Activated CD4-positive, alpha-beta T cell treated with anti-CD3 and anti-CD28 coated beads, Interleukin-2, amount 50 U/mL, for 24 hours (primary cell): ENCODE data around the gene TBXAS1.

ENCODE experiments used
- DNase-seq, 2 donors: peaks; one replicate each; pipeline ENCODE4 v3.0.0-alpha.2; 2020; ENCODE audit warnings: low read depth in 1 of 2, low spot score in 1 of 2

TBXAS1 gene

DNA sequence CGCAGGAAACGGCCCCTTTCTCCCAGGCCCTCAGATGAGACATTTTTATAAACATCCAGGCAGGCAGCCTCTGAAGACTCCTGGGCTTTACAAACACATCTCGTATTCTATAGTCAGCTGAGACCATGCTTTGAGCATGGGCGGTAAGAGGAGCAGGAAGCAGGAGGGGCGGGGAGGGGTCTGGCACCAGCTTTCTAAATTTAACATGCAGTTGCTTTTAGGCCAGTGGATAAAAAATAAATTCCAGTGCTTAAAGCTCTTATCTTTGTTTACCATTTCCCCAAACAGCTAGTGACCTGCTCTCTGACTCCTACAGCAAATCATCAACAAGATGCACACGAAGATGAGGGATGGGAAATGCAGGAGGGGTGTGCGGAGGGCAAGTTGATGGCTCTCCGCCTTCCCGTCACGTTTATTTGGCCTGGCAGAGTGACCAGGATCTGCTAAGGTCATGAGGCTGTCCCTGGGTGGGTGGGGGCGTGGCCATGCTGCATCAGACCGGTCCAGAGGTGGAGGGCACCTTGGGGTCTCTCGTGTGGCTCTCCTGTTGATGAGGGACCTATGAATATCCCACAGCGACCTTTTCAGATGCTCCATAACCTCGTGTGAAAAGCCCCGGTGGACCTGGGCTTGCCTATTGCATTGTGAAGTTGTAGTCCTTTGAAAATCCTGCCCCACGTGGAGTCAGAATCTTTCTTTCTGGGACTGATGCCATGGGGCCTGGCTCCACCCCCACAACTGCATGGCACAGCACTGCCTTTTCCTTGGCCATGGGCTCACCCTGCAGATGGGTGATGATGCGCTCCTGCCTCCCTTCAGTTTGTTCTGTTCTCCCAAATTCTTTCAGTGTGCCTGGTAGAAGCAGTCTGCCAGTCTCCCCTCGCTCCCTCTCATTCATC, 166.2 kb downstream of the TBXAS1 start:
- DNase-seq = no peak

DNA sequence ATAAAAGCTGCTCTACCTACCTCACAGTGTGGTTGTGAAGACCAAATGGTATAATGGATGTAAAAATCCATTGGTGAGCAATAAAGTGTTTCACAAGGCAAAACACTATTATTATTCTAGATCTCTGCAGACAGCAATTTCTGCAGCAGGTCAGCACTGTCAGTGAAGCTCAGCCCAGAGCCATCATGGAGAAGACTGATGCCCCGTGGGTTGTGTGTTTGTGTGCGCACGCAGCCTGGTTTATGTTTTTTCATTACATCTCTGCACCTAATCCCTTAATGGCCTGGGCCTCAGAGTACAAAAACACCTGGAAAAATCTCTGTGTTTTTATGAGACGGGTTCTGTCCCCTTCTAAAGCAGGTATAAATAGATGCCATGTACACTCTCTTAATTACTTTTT, 169.5 kb downstream of the TBXAS1 start:
- DNase-seq = no peak

DNA sequence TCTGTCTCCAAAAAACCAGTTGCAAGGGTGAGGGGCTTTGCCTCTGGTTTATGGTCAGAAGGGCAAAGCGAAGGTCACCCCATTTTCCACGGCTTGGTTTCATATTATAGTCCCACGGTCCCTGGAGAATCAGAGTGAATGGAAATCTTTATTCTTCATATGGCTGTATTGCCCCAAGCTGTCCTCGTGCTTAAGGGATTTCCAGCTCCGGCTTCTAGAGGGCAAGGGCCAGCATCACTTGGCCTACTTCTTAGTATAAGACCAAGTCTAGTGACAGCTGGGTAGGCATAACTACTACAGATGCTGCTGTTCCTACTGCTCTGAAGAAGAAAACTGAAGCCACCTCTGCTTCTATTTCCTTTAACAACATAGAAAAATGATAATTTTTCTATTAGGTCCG, 170.5 kb downstream of the TBXAS1 start:
- no peak for DNase-seq

DNA sequence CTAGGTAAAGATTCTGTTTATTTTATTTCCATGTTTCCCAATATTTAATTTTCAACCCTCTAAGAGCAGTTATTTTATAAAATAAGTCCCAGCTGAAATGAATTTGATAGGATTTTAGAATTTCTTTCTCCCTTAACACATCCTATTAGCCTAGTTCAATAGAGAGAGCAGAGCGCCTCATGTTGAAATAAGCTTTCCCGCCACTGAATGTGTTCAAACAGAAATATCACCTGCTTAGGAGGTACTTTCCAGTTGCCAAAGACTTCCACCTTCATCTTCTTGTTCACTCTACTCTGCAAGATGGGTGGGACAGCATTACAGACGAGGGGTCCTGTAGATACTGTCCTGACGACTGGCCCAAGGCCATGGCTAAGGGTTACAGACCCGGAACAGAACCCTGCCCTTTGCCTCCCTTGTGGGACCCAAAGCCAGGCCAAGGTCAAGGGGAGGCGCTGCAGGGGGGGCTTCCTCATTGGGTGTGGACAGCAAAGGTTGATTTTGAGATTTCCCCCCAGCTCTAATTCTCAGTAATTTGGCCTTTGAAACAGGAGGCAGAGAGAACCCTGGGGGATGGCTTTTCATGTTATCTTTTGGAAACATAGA, 171.7 kb downstream of the TBXAS1 start:
- DNase-seq = no peak

DNA sequence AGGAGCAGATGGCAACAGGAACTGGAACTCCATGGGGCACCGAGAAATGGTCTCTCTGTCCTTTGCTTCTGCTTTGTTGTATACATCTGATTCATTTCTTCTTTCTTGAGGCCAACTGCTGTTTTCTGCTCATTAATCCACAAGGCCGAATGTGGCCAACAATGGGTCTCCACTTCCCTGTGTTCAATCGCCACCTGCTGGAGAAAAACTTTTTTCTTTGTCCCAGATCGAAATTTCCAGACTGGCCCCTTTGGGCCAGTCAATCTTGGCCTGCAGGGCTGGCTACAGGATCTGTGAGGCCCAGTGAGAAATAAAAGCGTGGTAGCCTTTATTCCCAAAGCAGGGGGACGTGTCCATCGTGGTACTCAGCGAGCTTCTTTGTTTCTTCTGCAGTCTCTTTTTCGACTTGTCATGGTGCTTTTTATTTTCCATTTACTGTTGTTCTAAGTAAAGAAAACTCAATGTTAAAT, 174.9 kb downstream of the TBXAS1 start:
- peak in 1 of 2 donors; percentile 14 for DNase-seq

DNA sequence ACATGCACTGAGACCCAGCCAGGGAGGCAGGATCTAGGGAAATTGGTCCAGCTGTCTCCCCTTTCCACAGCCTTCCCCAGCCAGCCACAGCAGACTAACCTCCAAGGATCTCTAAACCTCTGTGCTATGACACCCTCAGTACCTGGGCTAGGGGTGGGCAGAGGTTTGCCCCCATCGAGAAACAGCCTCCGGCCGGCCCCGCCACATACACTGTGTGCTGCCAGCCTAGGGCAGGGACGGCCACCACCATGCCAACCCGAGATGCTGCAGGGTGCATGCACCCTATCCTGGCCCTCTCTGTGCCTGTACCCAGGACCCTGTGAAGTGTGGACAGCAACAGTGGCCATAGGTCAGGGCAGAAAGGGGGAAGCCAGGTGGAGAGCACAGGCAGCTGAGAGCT, 175.6 kb downstream of the TBXAS1 start:
- no peak for DNase-seq

DNA sequence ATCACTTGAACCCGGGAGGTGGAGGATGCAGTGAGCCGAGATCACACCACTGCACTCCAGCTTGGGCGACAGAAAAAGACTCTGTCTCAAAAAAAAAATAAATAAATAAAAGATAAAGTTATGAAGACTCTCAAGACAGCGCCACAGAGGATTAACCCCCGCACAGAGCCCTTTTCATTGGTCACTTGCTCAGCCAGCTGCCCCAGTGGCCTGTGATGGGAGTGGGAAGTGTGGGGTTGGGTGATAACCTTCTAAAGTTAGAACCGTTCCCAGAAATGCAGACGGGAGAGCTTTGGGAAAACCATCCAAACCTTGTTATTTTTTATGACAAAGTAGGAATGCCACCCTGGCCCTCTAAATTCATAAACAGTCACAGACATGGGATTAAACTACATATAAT, 176.3 kb downstream of the TBXAS1 start:
- no peak for DNase-seq

DNA sequence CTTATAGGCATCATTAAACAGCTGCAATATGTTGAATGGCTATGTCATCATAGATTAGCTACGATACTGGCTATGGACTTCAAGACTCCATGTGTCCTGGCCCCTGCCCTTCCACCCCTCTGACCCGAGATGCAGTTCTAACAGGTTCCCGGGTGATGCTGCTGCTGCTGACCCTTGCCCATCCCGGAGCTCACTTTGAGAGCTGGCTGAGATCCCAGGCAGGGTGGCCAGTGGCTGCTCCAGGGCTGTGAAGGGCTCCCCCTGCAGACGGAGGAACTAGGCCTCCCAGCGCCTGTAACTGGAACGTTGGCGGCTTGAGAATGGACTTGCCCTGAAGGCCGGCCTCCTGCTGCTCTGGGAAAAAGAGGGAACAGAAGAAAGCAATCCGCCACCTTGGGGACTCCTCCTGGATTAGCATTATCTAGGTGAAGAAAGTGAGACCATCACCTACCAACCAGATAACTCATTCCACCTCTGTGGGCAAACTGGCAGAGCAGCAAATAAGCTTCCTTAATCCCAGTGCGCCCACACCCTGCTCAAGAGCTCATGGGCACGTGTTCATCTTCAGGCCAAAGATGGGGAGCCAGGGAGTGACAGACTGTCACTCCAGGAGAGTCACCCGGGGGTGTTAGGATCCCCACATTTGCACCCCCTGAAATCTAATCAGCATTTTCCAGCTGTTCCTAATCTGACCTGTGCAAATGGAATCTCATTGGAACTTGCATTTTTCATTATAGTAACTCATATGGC, 176.9 kb downstream of the TBXAS1 start:
- DNase-seq = no peak

DNA sequence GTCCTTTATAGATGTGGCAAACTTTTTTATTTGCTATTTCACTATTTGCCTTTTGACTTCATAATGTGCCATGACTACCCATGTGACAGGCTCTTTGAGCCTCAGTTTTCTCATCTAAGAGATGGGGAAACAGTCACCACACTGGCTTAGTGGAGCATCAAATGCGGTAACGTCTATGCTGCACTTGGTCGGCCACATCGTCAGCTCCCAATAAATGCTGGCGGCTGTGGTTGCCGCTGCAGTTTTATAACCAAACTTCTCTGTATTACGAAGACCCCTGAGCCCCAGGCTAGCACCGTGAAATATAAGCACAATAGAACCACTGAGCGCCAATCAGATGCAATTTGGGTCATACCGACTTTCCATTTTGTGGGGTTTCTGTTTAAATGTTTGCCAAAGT, 177.5 kb downstream of the TBXAS1 start:
- no peak for DNase-seq

DNA sequence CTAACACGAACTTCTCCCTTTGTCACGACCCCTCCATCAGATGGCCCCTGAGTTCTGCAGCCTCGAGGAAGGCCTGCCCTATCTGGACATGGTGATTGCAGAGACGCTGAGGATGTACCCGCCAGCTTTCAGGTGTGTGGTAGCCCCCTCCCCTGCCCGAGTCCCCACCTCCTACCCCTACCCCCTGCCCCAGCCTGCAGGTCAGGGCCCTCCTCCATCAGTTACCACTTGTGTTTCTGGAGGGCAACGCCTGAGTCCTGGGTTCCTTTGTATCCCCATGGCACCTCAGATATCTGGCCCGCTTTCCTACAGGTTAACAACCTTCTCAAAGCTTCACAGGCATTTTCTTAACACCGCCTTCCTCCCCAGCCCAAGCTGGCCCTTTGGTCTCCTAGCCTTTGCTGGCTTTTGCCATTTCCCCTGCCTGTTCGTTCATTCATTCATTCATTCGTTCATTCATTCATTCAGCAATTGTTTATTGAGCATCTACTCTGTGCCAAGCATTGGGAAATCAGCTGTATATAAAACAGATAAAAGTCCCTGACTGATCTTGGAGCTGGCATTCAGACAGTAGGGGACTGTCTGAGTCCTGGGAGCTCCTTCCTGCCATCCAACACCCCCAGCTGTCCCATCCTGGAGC, 178.1 kb downstream of the TBXAS1 start:
- DNase-seq = no peak

DNA sequence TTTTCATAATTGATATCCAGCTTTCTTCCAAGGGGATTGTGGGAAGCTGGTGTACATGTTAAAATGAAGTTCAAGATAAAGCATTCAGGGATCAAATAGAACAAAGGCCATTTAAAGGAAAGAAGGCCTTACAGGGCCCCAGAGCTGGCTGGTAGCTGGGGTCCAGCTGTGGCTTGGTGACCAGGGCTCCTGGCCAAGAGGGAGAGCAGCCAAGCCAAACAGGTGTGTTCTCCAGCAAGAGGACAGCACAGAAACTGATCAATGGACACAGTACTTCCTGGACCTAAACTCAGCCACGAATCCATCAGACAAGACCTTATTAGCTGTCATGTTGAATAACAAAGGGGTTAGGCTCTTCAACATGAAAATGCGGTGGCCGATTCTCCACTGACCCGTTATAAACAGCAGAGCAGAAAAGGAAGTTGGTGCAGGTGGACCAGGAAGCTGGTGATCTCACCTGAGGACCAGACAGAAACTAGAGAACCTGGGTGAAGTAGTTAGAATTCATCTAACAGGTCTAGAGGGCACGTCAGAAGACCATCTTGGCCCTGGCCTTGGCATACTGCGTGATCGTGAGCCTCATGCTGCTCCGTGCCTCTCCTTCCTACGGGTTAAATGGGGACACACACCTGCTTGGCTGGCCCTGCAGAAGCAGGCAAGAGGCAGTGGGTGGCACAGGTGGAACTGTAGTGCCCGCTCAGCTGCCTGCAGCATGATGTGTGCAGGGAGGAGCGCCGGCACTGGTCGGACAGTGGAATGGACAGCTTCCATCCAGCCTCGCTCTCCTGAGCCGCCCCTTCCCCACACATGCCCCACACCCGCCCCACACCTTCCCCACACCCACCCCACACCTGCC, 179.9 kb downstream of the TBXAS1 start:
- DNase-seq = no peak

DNA sequence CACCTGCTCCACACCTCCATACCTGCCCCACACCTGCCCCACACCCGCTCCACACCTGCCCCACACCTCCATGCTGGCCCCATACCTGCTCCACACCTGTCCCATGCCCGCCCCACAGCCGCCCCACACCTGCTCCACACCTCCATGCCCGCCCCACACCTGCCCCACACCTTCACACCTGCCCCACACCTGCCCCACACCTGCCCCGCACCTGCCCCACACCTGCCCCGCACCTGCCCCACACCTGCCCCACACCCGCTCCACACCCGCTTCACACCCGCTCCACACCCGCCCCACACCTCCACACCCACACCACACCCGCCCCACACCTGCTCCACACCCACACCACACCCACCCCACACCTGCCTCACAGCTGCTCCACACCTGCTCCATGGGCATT, 180.7 kb downstream of the TBXAS1 start:
- DNase-seq = no peak

DNA sequence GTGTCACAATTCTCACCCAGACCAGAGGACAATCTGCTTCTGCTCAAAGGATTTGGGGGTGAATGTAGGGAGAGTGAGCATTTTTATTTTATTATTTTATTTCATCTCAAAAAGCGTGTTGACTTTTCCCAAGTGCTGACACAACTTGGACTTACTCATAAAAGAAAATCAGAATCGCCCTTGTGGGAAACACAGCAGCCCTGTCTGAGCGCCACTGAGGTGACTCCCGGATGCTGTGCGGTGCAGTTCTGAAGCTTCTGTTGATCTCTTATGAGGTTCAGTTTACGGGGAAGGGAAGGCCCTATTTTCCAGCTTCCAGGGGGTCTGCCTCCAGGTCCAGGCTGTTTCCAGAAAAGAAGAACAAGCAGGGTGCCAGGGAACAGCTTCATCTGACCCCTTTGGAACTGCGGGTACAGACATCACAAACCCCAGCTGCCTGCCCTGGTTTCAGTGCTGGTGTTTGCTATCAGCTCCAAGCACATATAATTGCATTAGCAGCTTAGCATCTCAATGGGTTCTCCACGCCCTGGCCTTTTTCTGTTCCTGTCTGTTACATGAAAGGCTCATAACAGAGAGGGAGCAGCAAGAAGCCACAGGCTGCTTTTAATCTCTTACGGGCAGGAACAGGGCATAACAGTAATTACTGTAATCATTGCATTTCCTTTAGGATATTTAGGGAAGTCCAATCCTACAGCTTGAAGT, 181.3 kb downstream of the TBXAS1 start:
- DNase-seq = no peak

DNA sequence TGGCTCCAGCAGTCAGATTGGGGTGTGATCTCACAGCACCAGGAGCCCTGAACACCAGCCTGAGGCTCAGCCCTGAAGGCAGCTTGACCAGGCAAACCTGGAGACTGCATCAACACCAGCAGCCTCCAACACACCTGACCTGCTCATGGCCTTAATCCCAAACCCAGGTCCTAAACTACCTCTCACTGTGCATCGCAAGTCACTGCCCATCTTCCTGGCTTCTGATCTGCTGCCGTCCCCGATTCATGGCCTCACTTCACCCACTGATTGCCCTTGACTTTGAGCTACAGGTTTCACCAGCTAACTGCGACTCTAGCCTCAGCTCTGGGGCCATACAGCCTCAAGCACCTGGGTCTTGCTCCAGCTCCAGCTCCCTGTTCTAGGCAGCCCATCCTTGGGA, 184.6 kb downstream of the TBXAS1 start:
- no peak for DNase-seq

DNA sequence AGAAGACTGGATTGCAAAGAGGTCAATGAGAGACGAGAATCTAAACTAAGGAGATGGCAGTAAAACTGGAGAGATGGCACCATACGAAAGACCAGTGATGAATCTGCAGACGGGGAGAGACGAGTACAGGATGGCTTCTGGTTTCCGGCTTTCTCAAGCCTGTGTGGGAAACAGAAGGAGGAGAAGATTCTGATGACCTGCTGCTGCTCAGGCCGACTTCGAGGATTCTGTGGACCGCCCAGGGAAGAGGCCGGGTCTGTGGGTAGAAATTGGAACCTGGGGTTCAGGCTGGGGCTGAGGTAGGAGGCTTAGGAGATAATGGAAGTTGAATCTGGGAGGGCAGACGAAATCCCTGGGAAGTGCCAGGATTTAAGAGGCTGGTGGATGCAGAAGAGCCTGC, 185.1 kb downstream of the TBXAS1 start:
- no peak for DNase-seq

DNA sequence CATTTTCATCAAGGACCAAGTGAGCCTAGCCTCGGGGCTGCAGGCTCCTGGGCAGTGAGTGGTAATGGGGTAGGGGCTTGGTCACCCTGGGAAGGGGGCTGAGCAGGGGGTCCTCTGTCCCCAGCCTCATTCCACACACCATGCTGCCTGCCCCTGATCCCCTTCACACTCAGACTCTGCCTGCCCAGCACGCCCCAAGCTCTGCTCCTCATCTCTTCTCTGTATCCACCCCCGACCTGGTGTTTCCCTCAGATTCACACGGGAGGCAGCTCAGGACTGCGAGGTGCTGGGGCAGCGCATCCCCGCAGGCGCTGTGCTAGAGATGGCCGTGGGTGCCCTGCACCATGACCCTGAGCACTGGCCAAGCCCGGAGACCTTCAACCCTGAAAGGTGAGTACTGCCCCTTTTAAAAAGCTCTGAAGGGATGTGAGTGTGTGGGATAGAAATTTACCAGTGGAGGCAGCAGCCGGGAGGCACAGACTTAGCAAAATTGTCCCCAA, 186.5 kb downstream of the TBXAS1 start:
- no peak for DNase-seq

DNA sequence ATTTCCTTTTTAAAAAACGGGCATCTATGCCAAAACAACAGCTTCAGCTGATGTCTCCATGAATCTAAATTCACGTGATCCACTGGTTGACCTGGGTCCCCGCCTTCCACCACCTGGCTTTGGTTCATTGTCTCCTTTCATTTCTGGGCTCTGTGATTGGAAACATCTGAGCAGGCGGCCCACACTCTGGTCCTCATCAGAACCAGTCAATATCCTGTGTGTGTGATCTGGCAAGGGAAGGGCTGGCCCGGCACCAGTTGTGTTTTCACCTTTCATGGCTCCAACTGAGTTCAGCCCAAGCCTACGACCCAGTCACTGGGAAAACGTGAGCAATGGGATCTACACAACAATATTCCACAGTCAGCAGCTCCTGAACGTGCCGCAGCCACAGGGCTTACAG, 187.5 kb downstream of the TBXAS1 start:
- no peak for DNase-seq

DNA sequence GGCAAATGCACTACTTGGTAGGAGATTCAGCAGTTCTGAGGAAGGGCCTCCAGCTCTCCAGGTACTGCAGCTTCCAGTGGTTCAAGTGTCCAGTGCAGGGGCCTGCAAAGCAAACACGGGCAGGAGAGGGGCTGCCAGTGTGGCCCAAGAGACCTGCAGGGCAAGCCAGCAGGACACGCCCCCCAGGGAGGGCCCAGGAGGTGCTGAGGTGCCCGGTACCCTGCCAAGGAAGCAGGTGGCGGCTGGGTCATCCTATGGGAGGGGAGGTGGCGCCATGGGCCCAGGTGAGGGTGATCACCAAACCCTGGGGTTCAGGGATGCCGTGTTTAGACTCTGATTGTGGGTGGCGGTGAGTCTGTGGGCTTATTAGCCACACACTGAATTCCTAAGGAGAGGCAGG, 188.0 kb downstream of the TBXAS1 start:
- DNase-seq = no peak

DNA sequence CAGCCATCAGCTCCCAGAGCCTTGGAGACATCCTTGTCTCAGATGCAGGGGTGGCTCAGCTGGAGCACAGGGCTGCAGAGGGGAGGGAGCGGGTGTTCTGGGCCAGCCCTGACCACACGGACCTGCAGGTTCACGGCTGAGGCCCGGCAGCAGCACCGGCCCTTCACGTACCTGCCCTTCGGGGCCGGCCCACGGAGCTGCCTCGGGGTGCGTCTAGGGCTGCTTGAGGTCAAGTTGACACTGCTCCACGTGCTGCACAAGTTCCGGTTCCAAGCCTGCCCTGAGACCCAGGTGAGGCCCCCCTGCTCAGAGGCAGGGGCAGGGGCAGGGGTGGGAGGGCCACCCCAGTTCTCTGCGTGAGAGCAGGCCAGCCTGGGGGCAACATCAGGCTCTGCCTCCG, 188.5 kb downstream of the TBXAS1 start:
- no peak for DNase-seq
